GM19043 (cell line): ENCODE results near the gene SELL.
"Not testable (repeated sequence)": the region's sequence is repeated elsewhere in the genome, so short reads cannot be mapped to it uniquely, and the experiment has no call there.

ENCODE experiments used
- ATAC-seq: cut with Tn5 transposase; IDR thresholded peaks from one replicate; pipeline ENCODE4 v1.9.1; 2021; ENCODE audit warnings: low read depth; ENCODE audit not compliant: unreplicated experiment

The SELL gene

GRCh38 chr1:169711469-169712308, at the start of gene SELL:
Gene SELL (minus strand): TSS chr1:169711620. CDS start chr1:169711498, 122 bp downstream.
- ATAC-seq = peak; percentile 72

GRCh38 chr1:169759038-169759437, 47.6 kb upstream of the SELL start:
- ATAC-seq = no peak

GRCh38 chr1:169753549-169753948, 42.1 kb upstream of the SELL start:
- no peak for ATAC-seq

GRCh38 chr1:169750041-169750440, 38.6 kb upstream of the SELL start:
- ATAC-seq = no peak

- ATAC-seq = no peak
These were observed 35.1 kb upstream of the SELL start for GRCh38 chr1:169746550-169746949.

GRCh38 chr1:169745015-169745861, 33.8 kb upstream of the SELL start:
- ATAC-seq = no peak

GRCh38 chr1:169741666-169742394, 30.4 kb upstream of the SELL start:
- ATAC-seq = no peak

- ATAC-seq = no peak
These were observed 28.6 kb upstream of the SELL start for GRCh38 chr1:169739980-169740379.

- ATAC-seq = no peak
These were observed 22.5 kb upstream of the SELL start, which contains the start of gene SELE for GRCh38 chr1:169733924-169734323. Gene SELE (minus strand): TSS chr1:169734079. CDS start chr1:169733612, 467 bp downstream.

- ATAC-seq = no peak
These were observed 20.0 kb upstream of the SELL start for GRCh38 chr1:169731446-169731845.

GRCh38 chr1:169729991-169730390, 18.6 kb upstream of the SELL start:
- no peak for ATAC-seq

- ATAC-seq = no peak
These were observed 15.9 kb upstream of the SELL start for GRCh38 chr1:169727307-169727706.

GRCh38 chr1:169726851-169727250, 15.4 kb upstream of the SELL start:
- no peak for ATAC-seq

GRCh38 chr1:169725930-169726329, 14.5 kb upstream of the SELL start:
- no peak for ATAC-seq

- ATAC-seq = no peak
These were observed 12.7 kb upstream of the SELL start for GRCh38 chr1:169724168-169724567.

GRCh38 chr1:169723763-169724162, 12.3 kb upstream of the SELL start:
- ATAC-seq = no peak

GRCh38 chr1:169722779-169723178, 11.4 kb upstream of the SELL start:
- no peak for ATAC-seq

GRCh38 chr1:169715100-169715499, 3.7 kb upstream of the SELL start:
- ATAC-seq = not testable (repeated sequence)

- ATAC-seq = not testable (repeated sequence)
These were observed 1.7 kb upstream of the SELL start for GRCh38 chr1:169713090-169713489.

- ATAC-seq = no peak
These were observed 850 bp upstream of the SELL start for GRCh38 chr1:169712309-169712631.

GRCh38 chr1:169708647-169709046, 2.8 kb downstream of the SELL start:
- no peak for ATAC-seq
